Adrenal gland (tissue), 19 donors: ENCODE results near the gene ZNF420. TPM values are rescaled to one million over a fixed set of nuclear protein-coding genes. Genes with fewer than 3 reads are reported as not detected.
A peak's percentile ranks its signal among the peaks of the same experiment; 100 is the strongest.

Experiments used
- DNase-seq, 7 donors: peaks; one replicate each; pipeline ENCODE4 v3.0.0-alpha.2; 2019 to 2020
- H3K27ac ChIP-seq, 5 donors: fragments of 200-600 bp; sonication (generic) in 4 of 5; 1 replicate in 3 of 5; 2 replicates in 2 of 5; pipeline versions ENCODE4 v1.5.1 to v1.8.0; 2016 to 2020; ENCODE audit warnings: mild to moderate bottlenecking in 1 of 5
- H3K27me3 ChIP-seq: fragments of 200-600 bp; 2 replicates; pipeline ENCODE4 v1.8.0; 2021
- H3K36me3 ChIP-seq, 2 donors: fragments of 200-600 bp; replicated peaks in 1 of 2; 1 replicate in 1 of 2; 2 replicates in 1 of 2; pipeline versions ENCODE4 v1.5.1 to v1.8.0; 2018 to 2022
- H3K4me1 ChIP-seq, 2 donors: fragments of 200-600 bp; replicated peaks in 1 of 2; 1 replicate in 1 of 2; 2 replicates in 1 of 2; pipeline versions ENCODE4 v1.5.1 to v1.8.0; 2018 to 2021
- H3K4me3 ChIP-seq, 4 donors: fragments of 200-600 bp; sonication (generic) in 3 of 4; one replicate each; pipeline ENCODE4 v1.5.1; 2016 to 2018
- H3K9me3 ChIP-seq, 3 donors: fragments of 200-600 bp; sonication (generic) in 1 of 3; replicated peaks in 1 of 3; 1 replicate in 2 of 3; 2 replicates in 1 of 3; pipeline versions ENCODE4 v1.5.1 to v1.8.0; 2016 to 2021
- POLR2A ChIP-seq, 2 donors: fragments of 450-650 bp; IDR thresholded peaks; one replicate each; pipeline ENCODE4 v1.6.1; 2017; ENCODE audit warnings: antibody characterized with exemption in 2 of 2, mild to moderate bottlenecking in 2 of 2, moderate library complexity in 1 of 2
- WGBS, 4 donors: extraction: QIAGEN DNeasy Blood & Tissue Kit in 2 of 4; methylation state at CpG; one replicate each; pipeline versions ENCODE4 v1.1.5 to v1.1.7; 2013 to 2017; 5-methylcytosine and 5-hydroxymethylcytosine counted together
- intact Hi-C, 2 donors: fragments of 100-400 bp; cut with DNase I; formaldehyde crosslinking; loops; one replicate each; pipeline versions ENCODE4 v1.14.1 to v1.15.0; 2022 to 2023
- long read RNA-seq, 10 donors: library from polyadenylated mRNA in 3 of 10; unstranded in 2 of 10; stranded (forward) in 1 of 10; transcript quantifications; one replicate each; pipeline ENCODE4 v2.0.0 and lab custom pipeline, GENCODE V29; 2021 to 2026
- polyA plus RNA-seq, 3 donors: library from polyadenylated mRNA; stranded (reverse); fragments of 200-250 nt in 2 of 3; fragments of 350-450 nt in 1 of 3; fragmentation: Illumina TruSeq in 1 of 3; extraction: RNeasy Lipid Tissue Mini Kit (QIAGEN cat#74804) in 1 of 3; gene quantifications; one replicate each; pipeline ENCODE4 v1.2.3, GENCODE V29; 2013 to 2014
- total RNA-seq, 9 donors: library from RNA; depleted of rRNA in 4 of 9; stranded (reverse); fragments of >200 nt in 4 of 9; fragments of 120-200 nt in 1 of 9; fragmentation: NEBNext Ultra II Directional in 1 of 9; extraction: Animal tissue kit (Norgen Biotek cat#: 25700) in 1 of 9; gene quantifications; one replicate each; pipeline versions ENCODE4 v1.1.0 to v1.2.4, GENCODE V29; 2013 to 2023
- TF ChIP-seq, protein P1 (sequence below), 6 experiments: fragments of 450-650 bp in 4 of 6; fragments of 200-600 bp in 2 of 6; sonication (generic) in 1 of 6; IDR thresholded peaks; 1 replicate in 5 of 6; 2 replicates in 1 of 6; pipeline versions ENCODE4 v1.5.1 to v1.8.0; 2016 to 2021; ENCODE audit warnings: antibody characterized with exemption in 6 of 6, mild to moderate bottlenecking in 2 of 6, moderate library complexity in 1 of 6
- donor health status: healthy with polysubstance abuse.
- donor health status: Bipolar disorder and iron deficiency.
- donor health status: DM: yes; HTN: yes; CAD: no.
- donor health status: DM: no; HTN: no; CAD: no.
- donor health status: DM: no; HTN: no; CAD: no.
- donor health status: DM: yes; HTN: yes; CAD: no.

The ZNF420 gene
- 10 to 100 TPM in 7 of 9 donors, 1 to 10 TPM in 2; 7.7 to 20.6 (median 14.4) TPM for total RNA-seq
- polyA plus RNA-seq: 10 to 100 TPM in 1 of 3 donors, 1 to 10 TPM in 2; 3.0 to 10.6 (median 3.6) TPM
- long read RNA-seq, donor 1: 0 reads
- long read RNA-seq, donor 2, partial matches to known transcripts: 0 of 1 reads
- long read RNA-seq, donor 2, other reads (novel, unspliced or antisense): 0 of 1 reads
- long read RNA-seq, donor 3: 0 reads
- long read RNA-seq, donor 4, partial matches to known transcripts: 0 of 3 reads
- long read RNA-seq, donor 4, other reads (novel, unspliced or antisense): 3 of 3 reads
- long read RNA-seq, donor 5, transcript ZNF420-202 (5 exons, 3,535 nt): major isoform, 15 of 33 reads
- long read RNA-seq, donor 5, partial matches to known transcripts: 3 of 33 reads
- long read RNA-seq, donor 5, other reads (novel, unspliced or antisense): 14 of 33 reads
- long read RNA-seq, donor 6, partial matches to known transcripts: 0 of 5 reads
- long read RNA-seq, donor 6, other reads (novel, unspliced or antisense): 2 of 5 reads
- long read RNA-seq, donor 7: 0 reads
- long read RNA-seq, donor 8, partial matches to known transcripts: 0 of 1 reads
- long read RNA-seq, donor 8, other reads (novel, unspliced or antisense): 0 of 1 reads
- long read RNA-seq, donor 9, partial matches to known transcripts: 0 of 4 reads
- long read RNA-seq, donor 9, other reads (novel, unspliced or antisense): 0 of 4 reads
- long read RNA-seq, donor 10, partial matches to known transcripts: 0 of 1 reads
- long read RNA-seq, donor 10, other reads (novel, unspliced or antisense): 0 of 1 reads

DNA sequence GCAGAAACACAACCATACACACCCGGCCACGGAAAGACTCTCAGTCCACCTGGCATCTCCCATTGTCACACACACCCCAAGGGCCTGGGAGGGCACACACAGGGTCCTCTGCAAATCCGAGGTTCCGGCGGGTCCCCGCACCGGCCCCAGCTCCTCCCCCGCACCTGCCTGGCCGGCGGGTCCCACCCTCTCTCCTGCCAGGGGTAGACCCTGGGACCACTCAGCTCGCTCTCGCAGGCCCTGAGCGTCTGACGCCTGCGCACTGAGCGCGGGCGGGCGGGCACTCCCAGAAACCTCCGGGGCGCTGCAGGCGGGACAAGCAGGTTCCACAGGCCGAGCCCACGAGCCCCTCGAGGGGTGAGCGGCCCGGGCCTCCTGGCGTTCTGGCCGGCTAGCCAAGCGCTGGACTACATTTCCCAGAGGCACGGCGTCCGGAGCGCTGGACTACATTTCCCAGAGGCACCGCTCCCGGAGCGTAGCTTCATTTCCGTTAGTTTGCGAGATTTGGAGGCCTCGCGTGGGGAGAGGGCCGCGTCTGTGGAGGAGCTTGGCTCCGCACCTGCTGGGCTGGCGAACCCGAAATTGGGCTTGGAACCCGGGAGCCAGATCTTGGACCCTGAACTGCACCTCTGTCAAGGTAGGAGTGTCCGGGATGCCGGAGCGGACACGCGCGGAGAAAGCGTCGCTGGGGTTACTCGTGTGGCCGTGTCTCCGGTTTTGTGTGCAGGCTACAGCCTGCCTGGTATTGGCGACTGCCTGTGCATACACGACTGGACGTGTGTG lies at the start of gene ZNF420:
TSS of gene ZNF420 (plus strand) at position 500 of the 783 bp plus-strand sequence. CDS start 10,686 bp downstream, outside the sequence.
- peak within 1 kb of the TSS; percentile 47 to 95 (median 80) for H3K4me3 ChIP-seq
- peak; percentile 91 to 98 (median 96) for DNase-seq
- TF ChIP-seq, protein P1, sequence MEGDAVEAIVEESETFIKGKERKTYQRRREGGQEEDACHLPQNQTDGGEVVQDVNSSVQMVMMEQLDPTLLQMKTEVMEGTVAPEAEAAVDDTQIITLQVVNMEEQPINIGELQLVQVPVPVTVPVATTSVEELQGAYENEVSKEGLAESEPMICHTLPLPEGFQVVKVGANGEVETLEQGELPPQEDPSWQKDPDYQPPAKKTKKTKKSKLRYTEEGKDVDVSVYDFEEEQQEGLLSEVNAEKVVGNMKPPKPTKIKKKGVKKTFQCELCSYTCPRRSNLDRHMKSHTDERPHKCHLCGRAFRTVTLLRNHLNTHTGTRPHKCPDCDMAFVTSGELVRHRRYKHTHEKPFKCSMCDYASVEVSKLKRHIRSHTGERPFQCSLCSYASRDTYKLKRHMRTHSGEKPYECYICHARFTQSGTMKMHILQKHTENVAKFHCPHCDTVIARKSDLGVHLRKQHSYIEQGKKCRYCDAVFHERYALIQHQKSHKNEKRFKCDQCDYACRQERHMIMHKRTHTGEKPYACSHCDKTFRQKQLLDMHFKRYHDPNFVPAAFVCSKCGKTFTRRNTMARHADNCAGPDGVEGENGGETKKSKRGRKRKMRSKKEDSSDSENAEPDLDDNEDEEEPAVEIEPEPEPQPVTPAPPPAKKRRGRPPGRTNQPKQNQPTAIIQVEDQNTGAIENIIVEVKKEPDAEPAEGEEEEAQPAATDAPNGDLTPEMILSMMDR (IDR thresholded peaks at IDR 0.05): no peak
- TF ChIP-seq POLR2A (IDR thresholded peaks at IDR 0.05): peak; percentile 41 to 71
- peaks cover 7 to 15% of the 10 kb centered on the region in 2 donors for H3K4me1 ChIP-seq
- no peaks in the 10 kb centered on the region for H3K27me3 ChIP-seq
- intact Hi-C loops: no loop called here
- H3K36me3 ChIP-seq: no peaks in the 10 kb centered on the region
- peak within 1 kb of the TSS; percentile 30 to 88 (median 80) for H3K27ac ChIP-seq
- H3K9me3 ChIP-seq: peaks cover 0 to 7% (median 0%) of the 10 kb centered on the region in 3 donors
- 0 to 10% (median 0%) methylated on average over 2 to 61 of the region's 61 CpGs for WGBS, 4 donors

DNA sequence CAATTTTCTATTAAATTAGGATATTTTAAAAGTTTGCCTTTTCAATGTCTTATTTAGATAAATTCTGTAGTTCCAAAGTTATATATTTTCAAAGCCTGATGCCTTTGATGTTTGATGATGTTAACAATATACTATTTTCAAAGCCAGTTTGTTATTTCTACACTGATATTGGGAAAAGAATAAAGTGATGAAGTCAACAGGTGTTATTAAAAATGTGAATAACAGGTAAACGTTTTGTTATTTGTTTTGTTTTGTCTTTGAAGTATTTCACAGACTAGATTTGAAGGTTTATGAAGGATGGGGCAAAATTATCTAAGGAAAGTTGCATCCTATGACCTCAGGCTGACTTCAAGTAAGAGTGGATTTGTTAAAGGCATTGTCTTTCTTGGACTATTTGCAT lies 33.1 kb upstream of the ZNF420 start:
- H3K9me3 ChIP-seq: peaks cover 0 to 12% (median 0%) of the 10 kb centered on the region in 3 donors
- TF ChIP-seq, protein P1 (IDR thresholded peaks at IDR 0.05): no peak
- no peak for TF ChIP-seq POLR2A (IDR thresholded peaks at IDR 0.05)
- 34 to 44% (median 39%) methylated on average over 1 of the region's 1 CpG for WGBS, 4 donors

DNA sequence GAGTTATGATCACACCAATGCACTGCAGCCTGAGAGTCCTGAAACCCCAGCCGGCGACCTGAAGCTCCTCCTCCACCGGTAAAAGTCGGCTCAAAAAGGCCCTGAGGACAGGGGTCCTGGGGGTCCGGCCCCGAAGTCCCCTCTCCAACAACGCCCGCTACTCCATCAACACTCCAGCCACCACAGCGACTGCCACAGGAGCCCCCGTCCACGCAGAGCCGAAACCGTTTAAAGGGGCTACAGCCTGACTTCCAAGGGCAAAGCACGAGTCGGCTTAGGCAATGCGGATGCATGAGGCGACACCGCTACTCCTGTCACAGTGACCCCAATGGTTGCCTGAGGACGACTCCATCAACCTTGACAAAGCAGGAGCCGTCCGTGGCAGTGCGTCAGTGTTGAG lies 22.9 kb upstream of the ZNF420 start:
- Histone ChIP-seq H3K4me3 (no peak overlapping the region), H3K27me3 (no peaks in the 10 kb centered on the region), H3K27ac (no peak overlapping the region), H3K36me3 (no peaks in the 10 kb centered on the region), H3K9me3 (peaks cover 0 to 5% (median 0%) of the 10 kb centered on the region in 3 donors), H3K4me1 (no peaks in the 10 kb centered on the region)
- 93 to 98% (median 93%) methylated on average over 10 to 22 of the region's 22 CpGs for WGBS, 4 donors
- DNase-seq: no peak
- TF ChIP-seq, protein P1 (IDR thresholded peaks at IDR 0.05): no peak
- no peak for TF ChIP-seq POLR2A (IDR thresholded peaks at IDR 0.05)
- intact Hi-C loops: no loop called here

More for the DNA sequence above, 33.1 kb upstream of the ZNF420 start:
- H3K36me3 ChIP-seq: no peaks in the 10 kb centered on the region
- DNase-seq: no peak
- intact Hi-C loops: no loop called here
- H3K4me3 ChIP-seq: no peak overlapping the region
- H3K27me3 ChIP-seq: no peaks in the 10 kb centered on the region
- no peak overlapping the region for H3K27ac ChIP-seq
- no peaks in the 10 kb centered on the region for H3K4me1 ChIP-seq
